Right cardiac atrium (tissue), 5 donors: ENCODE measurements around the gene TUBG1. TPM values are rescaled to one million over a fixed set of nuclear protein-coding genes. Genes with fewer than 3 reads are reported as not detected.

Experiments
- ATAC-seq, 2 donors: fragments of 200-7000 bp; cut with Tn5 transposase; one replicate each; pipeline versions ENCODE4 v1.8.0 to v1.9.1; 2020; ENCODE audit warnings: moderate library complexity in 2 of 2, mild to moderate bottlenecking in 1 of 2
- DNase-seq, 3 donors: peaks; one replicate each; pipeline ENCODE4 v3.0.0-alpha.2; 2020
- H3K27ac ChIP-seq: one replicate; pipeline ENCODE4 v1.5.1; 2013; ENCODE audit warnings: mild to moderate bottlenecking, low read length, control low read depth, moderate library complexity
- H3K27me3 ChIP-seq: one replicate; pipeline ENCODE4 v1.6.1; 2013; ENCODE audit not compliant: control insufficient read depth, insufficient read depth
- H3K4me1 ChIP-seq: one replicate; pipeline ENCODE4 v1.6.1; 2013; ENCODE audit warnings: low read length; ENCODE audit not compliant: control insufficient read depth, insufficient read depth
- H3K4me3 ChIP-seq: one replicate; pipeline ENCODE4 v1.5.1; 2013; ENCODE audit warnings: low read length, control low read depth
- H3K9me3 ChIP-seq: one replicate; pipeline ENCODE4 v1.6.1; 2013; ENCODE audit warnings: low read length; ENCODE audit not compliant: control insufficient read depth
- WGBS: extraction: QIAGEN DNeasy Blood & Tissue Kit; methylation state at CpG from one replicate; pipeline ENCODE4 v1.1.7; 2013; 5-methylcytosine and 5-hydroxymethylcytosine counted together
- intact Hi-C, 4 donors: fragments of 100-400 bp; cut with DNase I; formaldehyde crosslinking; loops; one replicate each; pipeline versions ENCODE4 v1.11.0 to v1.14.0; 2022 to 2023
- long read RNA-seq, 4 donors: library from polyadenylated mRNA; unstranded; transcript quantifications; one replicate each; pipeline ENCODE4 v2.0.0, GENCODE V29; 2020 to 2021
- polyA plus RNA-seq: library from polyadenylated mRNA; stranded (reverse); fragments of 200-250 nt; gene quantifications from one replicate; pipeline ENCODE4 v1.2.3, GENCODE V29; 2013
- total RNA-seq, 4 donors: library from RNA; stranded (reverse); fragmentation: NEBNext Ultra II Directional; extraction: Animal tissue kit (Norgen Biotek cat#: 25700); gene quantifications; one replicate each; pipeline ENCODE4 v1.2.1, GENCODE V29; 2021
- donor health status: healthy with polysubstance abuse.
- donor health status: DM: no; HTN: yes; CAD: no.
- donor health status: DM: no; HTN: no; CAD: no.
- donor health status: DM: no; HTN: yes; CAD: no; lungs with severe emphysema.
- donor health status: DM: yes; HTN: yes; CAD: no.

The TUBG1 gene
- total RNA-seq, result 10 to 100 TPM; 34.3 to 60.7 (median 46.0) TPM
- 48.9 TPM for polyA plus RNA-seq
- long read RNA-seq, donor 1, transcript TUBG1-201 (11 exons, 1,611 nt), result major isoform, 170 of 203 reads
- long read RNA-seq, donor 1, partial matches to known transcripts, result 27 of 203 reads
- long read RNA-seq, donor 1, other reads (novel, unspliced or antisense), result 6 of 203 reads
- long read RNA-seq, donor 2, transcript TUBG1-201 (11 exons, 1,611 nt), result major isoform, 105 of 116 reads
- long read RNA-seq, donor 2, partial matches to known transcripts, result 9 of 116 reads
- long read RNA-seq, donor 2, other reads (novel, unspliced or antisense), result 2 of 116 reads
- long read RNA-seq, donor 3, transcript TUBG1-201 (11 exons, 1,611 nt), result major isoform, 257 of 294 reads
- long read RNA-seq, donor 3, partial matches to known transcripts, result 19 of 294 reads
- long read RNA-seq, donor 3, other reads (novel, unspliced or antisense), result 18 of 294 reads
- long read RNA-seq, donor 4, transcript TUBG1-201 (11 exons, 1,611 nt), result major isoform, 78 of 94 reads
- long read RNA-seq, donor 4, partial matches to known transcripts, result 7 of 94 reads
- long read RNA-seq, donor 4, other reads (novel, unspliced or antisense), result 9 of 94 reads

DNA sequence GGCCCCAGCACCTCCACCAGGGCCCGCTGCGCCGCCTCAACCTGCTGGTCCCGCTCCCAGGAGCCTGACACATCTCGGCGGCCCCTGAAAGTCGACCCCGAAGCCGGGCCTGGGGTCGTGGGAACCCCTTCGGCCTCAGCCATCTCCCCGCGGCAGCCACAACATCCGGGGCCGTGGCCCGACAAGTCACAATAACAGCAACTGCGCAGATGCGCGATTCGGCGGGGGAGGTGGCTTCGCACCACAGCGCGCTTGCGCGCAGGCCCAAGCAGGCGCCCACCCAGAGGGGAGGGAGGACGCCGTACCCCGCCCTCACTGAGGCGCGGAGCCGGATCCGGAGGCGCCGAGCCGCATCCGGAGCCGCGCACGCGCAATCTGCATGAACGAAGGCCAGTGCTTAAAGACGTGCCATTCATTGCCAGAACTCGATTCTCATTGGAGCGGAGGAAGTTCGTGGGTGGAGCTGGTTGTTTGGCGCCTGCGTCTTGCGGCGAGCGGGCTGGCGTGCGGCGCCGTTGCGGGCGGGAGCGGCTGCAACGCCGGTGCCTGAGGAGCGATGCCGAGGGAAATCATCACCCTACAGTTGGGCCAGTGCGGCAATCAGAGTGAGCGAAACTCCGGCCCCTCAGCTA, at the start of gene TUBG1, which contains the start of gene RETREG3:
TUBG1 (plus strand) TSS at position 502 of the 632 bp plus-strand sequence; CDS start at position 557, 55 bp downstream.
RETREG3 (minus strand) TSS at position 193 of the 632 bp plus-strand sequence; CDS start at position 143, 50 bp downstream.
- peak; percentile 99 to 100 (median 100) for DNase-seq
- intact Hi-C loops, result loop anchor here (5.0 to 10.0 kb wide), 5 partner anchors 37 to 76 kb away; partner anchors contain the start of genes CCR10 (in 2 of the 4), CNTNAP1 (in 2 of the 4) and PLEKHH3 (in 2 of the 4)
- Histone ChIP-seq H3K27ac (peak within 1 kb of the TSS; percentile 74), H3K27me3 (no peaks in the 10 kb centered on the region), H3K9me3 (no peaks in the 10 kb centered on the region), H3K4me1 (peaks cover 5% of the 10 kb centered on the region), H3K4me3 (peak within 1 kb of the TSS; percentile 66)
- ATAC-seq, result peak; percentile 97 to 98
- under 1% methylated on average over 66 of the region's 66 CpGs for WGBS

DNA sequence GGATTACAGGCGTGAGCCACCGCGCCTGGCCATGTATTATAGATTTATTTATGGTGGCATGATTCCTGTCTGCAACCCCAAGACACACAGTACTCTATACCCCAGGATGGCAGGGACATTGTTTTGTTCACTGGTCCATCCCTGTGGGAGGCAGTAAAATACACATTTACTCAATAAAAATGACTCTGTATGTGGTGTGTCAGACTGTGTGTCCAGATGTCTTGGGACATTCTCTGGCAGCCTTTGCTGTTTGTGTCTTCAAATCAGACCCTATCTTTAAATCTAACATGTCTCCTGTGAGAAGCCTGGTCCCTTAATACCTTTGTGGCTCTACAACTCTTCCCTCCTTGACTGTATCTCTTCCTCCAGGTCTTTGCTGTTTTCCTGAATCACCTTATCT, 49.2 kb upstream of the TUBG1 start:
- DNase-seq (no peak), ATAC-seq (no peak)
- Histone ChIP-seq H3K9me3 (no peaks in the 10 kb centered on the region), H3K4me3 (no peak overlapping the region), H3K27ac (no peak overlapping the region), H3K27me3 (no peaks in the 10 kb centered on the region), H3K4me1 (peaks cover 10% of the 10 kb centered on the region)
- intact Hi-C loops, result no loop called here
- 86% methylated on average over 3 of the region's 3 CpGs for WGBS

DNA sequence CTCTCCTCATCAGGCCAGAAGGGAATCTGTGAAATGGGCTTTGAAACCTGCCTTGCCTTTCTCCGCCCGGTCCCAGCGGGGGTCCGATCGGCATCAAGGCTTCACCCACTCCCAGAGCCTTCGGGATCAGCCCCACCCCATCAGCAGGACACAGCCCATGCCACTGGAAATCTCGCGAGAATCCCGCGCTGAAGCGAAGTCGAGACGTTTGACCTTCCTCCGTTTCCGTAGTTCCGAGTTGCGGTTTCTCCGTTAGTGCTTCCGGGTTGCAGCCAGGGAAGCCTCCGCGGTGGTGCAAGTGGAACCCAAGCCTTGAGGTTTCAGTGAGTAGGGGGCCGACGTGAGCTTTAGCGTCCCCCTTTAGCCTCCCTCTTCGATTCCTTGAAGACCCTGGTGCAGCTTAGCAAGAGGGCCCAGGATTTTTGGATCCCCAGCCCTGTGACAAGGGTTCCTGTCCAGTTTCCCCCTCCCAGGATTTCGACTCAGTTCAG, 47.5 kb upstream of the TUBG1 start, which contains the start of gene COASY:
COASY (plus strand) TSS at position 252 of the 491 bp plus-strand sequence. CDS start 475 bp downstream, outside the sequence.
- peak within 1 kb of the TSS; percentile 86 for H3K4me3 ChIP-seq
- H3K9me3 ChIP-seq, result no peaks in the 10 kb centered on the region
- WGBS, result under 1% methylated on average over 26 of the region's 26 CpGs
- DNase-seq, result peak; percentile 97 to 98 (median 98)
- intact Hi-C loops, result no loop called here
- H3K27me3 ChIP-seq, result no peaks in the 10 kb centered on the region
- ATAC-seq, result peak; percentile 83 to 84
- H3K4me1 ChIP-seq, result peaks cover 10% of the 10 kb centered on the region
- peak within 1 kb of the TSS; percentile 89 for H3K27ac ChIP-seq

DNA sequence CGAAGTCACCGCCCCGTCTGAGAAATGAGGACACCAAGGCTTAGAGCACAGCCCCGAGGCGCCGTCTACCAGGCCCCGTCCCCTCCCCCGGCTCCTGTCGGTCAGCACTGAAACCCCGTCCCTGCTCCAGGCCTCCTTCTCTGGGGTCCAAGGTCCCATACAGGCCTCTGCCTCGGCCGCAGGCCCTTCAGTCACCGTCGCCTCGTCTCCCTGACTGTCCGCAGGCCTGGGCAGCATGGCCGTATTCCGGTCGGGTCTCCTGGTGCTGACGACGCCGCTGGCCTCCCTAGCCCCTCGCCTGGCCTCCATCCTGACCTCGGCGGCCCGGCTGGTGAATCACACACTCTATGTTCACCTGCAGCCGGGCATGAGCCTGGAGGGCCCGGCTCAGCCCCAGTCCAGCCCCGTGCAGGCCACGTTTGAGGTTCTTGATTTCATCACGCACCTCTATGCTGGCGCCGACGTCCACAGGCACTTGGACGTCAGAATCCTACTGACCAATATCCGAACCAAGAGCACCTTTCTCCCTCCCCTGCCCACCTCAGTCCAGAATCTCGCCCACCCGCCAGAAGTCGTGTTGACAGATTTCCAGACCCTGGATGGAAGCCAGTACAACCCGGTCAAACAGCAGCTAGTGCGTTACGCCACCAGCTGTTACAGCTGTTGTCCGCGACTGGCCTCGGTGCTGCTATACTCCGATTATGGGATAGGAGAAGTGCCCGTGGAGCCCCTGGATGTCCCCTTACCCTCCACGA, 46.9 kb upstream of the TUBG1 start:
- no peaks in the 10 kb centered on the region for H3K9me3 ChIP-seq
- WGBS, result 12% methylated on average over 48 of the region's 48 CpGs
- H3K4me1 ChIP-seq, result peaks cover 10% of the 10 kb centered on the region
- H3K27ac ChIP-seq, result peak overlapping the region; percentile 74
- H3K4me3 ChIP-seq, result peak overlapping the region; percentile 86
- intact Hi-C loops, result no loop called here
- peak; percentile 0 to 3 for ATAC-seq
- no peaks in the 10 kb centered on the region for H3K27me3 ChIP-seq
- peak in 2 of 3 donors; percentile 67 to 72 for DNase-seq

DNA sequence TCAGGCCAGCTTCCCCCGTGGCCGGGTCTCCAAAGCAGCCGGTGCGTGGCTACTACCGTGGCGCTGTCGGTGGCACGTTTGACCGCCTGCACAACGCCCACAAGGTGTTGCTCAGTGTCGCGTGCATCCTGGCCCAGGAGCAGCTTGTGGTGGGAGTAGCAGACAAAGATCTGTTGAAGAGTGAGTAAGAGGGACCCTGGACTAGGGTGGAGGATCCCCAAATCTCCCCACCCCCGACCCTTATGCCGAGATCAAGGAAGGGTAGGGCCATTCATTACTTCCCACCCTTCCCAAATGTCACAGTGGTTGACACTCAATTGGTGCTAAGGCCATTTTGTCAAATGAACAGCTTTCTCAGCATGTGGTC, 46.4 kb upstream of the TUBG1 start:
- intact Hi-C loops, result no loop called here
- 79% methylated on average over 14 of the region's 14 CpGs for WGBS
- Histone ChIP-seq H3K27ac (no peak overlapping the region), H3K4me3 (peak overlapping the region; percentile 86), H3K9me3 (no peaks in the 10 kb centered on the region), H3K4me1 (peaks cover 10% of the 10 kb centered on the region), H3K27me3 (no peaks in the 10 kb centered on the region)
- ATAC-seq (no peak), DNase-seq (peak in 1 of 3 donors; percentile 61)

DNA sequence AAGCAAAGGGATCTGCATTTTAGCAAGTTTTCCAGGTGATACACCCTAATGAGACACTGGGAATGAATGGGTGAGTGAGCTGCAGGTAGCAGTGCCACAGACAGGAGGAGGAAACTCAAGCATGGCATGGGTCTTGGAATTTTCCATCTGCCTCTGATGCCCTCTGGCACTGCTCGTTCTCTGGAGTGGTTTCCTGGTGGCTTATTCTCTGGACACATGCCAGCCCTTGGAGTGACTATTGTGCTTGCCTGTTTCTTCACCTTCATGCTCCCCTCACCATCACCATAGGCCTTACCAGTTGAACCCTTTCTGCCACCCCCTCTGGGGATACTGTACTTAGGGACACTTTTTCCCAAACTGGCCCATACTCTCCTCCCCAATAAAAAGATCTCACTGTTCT, 45.9 kb upstream of the TUBG1 start:
- Histone ChIP-seq H3K4me1 (peaks cover 10% of the 10 kb centered on the region), H3K9me3 (no peaks in the 10 kb centered on the region), H3K27me3 (no peaks in the 10 kb centered on the region), H3K27ac (no peak overlapping the region), H3K4me3 (no peak overlapping the region)
- intact Hi-C loops, result no loop called here
- 19% methylated on average over 1 of the region's 1 CpG for WGBS
- ATAC-seq (no peak), DNase-seq (no peak)

DNA sequence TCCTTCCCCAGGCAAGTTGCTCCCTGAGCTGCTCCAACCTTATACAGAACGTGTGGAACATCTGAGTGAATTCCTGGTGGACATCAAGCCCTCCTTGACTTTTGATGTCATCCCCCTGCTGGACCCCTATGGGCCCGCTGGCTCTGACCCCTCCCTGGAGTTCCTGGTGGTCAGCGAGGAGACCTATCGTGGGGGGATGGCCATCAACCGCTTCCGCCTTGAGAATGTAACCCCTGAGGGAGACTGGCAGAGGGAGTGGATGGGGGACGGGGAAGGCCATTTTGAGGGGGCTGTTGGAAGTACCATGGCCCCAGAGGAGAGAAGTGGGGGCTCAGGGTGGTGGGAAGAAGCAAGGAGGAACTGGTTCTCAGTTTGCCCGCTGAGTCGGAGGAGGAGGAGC, 45.5 kb upstream of the TUBG1 start:
- intact Hi-C loops, result no loop called here
- Histone ChIP-seq H3K4me3 (no peak overlapping the region), H3K4me1 (peaks cover 10% of the 10 kb centered on the region), H3K27ac (no peak overlapping the region), H3K27me3 (no peaks in the 10 kb centered on the region), H3K9me3 (no peaks in the 10 kb centered on the region)
- DNase-seq, result no peak
- WGBS, result 82% methylated on average over 9 of the region's 9 CpGs
- no peak for ATAC-seq

DNA sequence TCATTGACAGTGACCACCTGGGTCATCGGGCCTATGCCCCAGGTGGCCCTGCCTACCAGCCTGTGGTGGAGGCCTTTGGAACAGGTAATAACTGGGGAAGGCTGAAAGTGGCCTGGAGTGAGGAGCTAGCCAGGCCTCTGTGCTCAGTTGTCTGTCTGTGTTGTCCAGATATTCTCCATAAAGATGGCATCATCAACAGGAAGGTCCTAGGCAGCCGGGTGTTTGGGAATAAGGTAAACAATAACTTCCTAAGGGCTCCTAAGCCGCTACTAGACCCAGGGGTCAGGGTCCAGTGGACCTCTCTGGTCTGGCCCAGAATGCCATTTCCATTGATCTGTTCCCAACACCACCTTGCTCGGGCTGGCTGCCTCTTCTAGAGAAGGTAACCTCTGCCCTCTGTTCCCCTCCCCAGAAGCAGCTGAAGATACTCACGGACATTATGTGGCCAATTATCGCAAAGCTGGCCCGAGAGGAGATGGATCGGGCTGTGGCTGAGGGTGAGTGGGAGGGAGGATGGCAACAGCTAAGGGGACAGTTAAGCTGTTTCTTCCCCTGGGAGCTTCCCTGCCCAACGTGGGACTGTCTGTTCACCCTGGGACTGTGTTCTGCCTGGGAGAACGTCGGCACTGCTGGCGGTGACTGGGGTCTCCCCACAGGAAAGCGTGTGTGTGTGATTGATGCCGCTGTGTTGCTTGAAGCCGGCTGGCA, 44.5 kb upstream of the TUBG1 start:
- Histone ChIP-seq H3K4me1 (peaks cover 10% of the 10 kb centered on the region), H3K27ac (no peak overlapping the region)
- DNase-seq, result no peak

DNA sequence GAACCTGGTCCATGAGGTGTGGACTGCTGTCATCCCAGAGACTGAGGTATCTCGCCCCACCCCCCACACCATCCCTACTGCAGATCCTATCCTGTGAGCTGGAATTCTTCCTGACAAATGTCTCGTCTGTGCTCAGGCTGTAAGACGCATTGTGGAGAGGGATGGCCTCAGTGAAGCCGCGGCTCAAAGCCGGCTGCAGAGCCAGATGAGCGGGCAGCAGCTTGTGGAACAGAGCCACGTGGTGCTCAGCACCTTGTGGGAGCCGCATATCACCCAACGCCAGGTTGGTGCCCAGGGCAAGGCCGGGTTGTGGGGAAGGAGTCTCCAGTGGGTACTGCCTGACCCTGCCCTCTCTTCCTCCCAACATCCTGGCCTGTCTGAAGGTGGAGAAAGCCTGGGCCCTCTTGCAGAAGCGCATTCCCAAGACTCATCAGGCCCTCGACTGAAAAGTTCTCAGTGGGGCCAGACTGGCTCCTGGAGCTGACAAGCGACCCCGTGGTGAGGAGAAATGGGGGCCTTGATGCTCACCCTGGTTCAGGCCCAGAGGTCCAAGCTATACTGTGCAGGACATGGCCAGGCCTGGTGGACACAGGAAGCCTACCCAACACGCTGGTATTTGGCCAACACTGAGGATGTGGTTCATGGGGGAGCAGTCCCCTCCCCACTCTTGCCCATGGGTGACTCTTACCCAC, 43.8 kb upstream of the TUBG1 start:
- WGBS, result 90% methylated on average over 16 of the region's 16 CpGs
- peak in 1 of 3 donors; percentile 60 for DNase-seq
- Histone ChIP-seq H3K4me1 (peaks cover 10% of the 10 kb centered on the region), H3K27ac (no peak overlapping the region), H3K4me3 (no peak overlapping the region), H3K27me3 (no peaks in the 10 kb centered on the region), H3K9me3 (no peaks in the 10 kb centered on the region)
- intact Hi-C loops, result no loop called here
- ATAC-seq, result no peak

More for the DNA sequence above, 44.5 kb upstream of the TUBG1 start:
- H3K27me3 ChIP-seq, result no peaks in the 10 kb centered on the region
- no peaks in the 10 kb centered on the region for H3K9me3 ChIP-seq
- no peak overlapping the region for H3K4me3 ChIP-seq
- no peak for ATAC-seq
- intact Hi-C loops, result no loop called here
- WGBS, result 88% methylated on average over 15 of the region's 15 CpGs
